PC-3 (cell line): Measurements from ENCODE around the gene EXOC4. TPM values are rescaled to one million over a fixed set of nuclear protein-coding genes. Genes with fewer than 3 reads are reported as not detected.

Experiments used
- ATAC-seq: fragments of 200-7000 bp; cut with Tn5 transposase; 2 replicates; pipeline ENCODE4 v1.9.1; 2020; ENCODE audit warnings: mild to moderate bottlenecking, moderate library complexity
- BruUV-seq: library from RNA; stranded (reverse); fragments of 400-500 nt; replicated peaks from 2 replicates; lab custom pipeline; 2021; lab: Mats Ljungman, UMichigan
- CTCF ChIA-PET: fragments of 300-600 bp; sonication (Branson Sonifier 250); formaldehyde crosslinking; loops from one replicate; lab custom pipeline; 2022; ENCODE audit warnings: antibody characterized with exemption; lab: Charles Lee
- POLR2A ChIA-PET: fragments of 300-600 bp; sonication (Branson Sonifier 250); formaldehyde crosslinking; loops from one replicate; lab custom pipeline; 2022; ENCODE audit warnings: antibody characterized with exemption; ENCODE audit not compliant: unreplicated experiment; lab: Charles Lee
- DNase-seq: peaks from one replicate; pipeline ENCODE4 v3.0.0-alpha.2; 2015
- H2AFZ ChIP-seq: fragments of 300-600 bp; sonication (generic); 2 replicates; pipeline ENCODE4 v1.6.0; 2016; ENCODE audit warnings: antibody characterized with exemption, low read length
- H3F3A ChIP-seq: fragments of 300-600 bp; sonication (generic); one replicate; pipeline ENCODE4 v1.6.0; 2017; ENCODE audit warnings: antibody characterized with exemption, low read length, control low read depth, mild to moderate bottlenecking; ENCODE audit not compliant: unreplicated experiment
- H3K27ac ChIP-seq: fragments of 300-600 bp; sonication (generic); 2 replicates; pipeline ENCODE4 v1.5.1; 2016; ENCODE audit warnings: mild to moderate bottlenecking, low read length
- H3K27me3 ChIP-seq: fragments of 300-600 bp; sonication (generic); 2 replicates; pipeline ENCODE4 v1.6.1; 2016; ENCODE audit warnings: low read length, mixed read lengths
- H3K36me3 ChIP-seq: fragments of 300-600 bp; sonication (generic); 2 replicates; pipeline ENCODE4 v1.6.1; 2016; ENCODE audit warnings: low read depth, mixed run types, low read length, mixed read lengths
- H3K4me1 ChIP-seq: fragments of 300-600 bp; sonication (generic); 2 replicates; pipeline ENCODE4 v1.5.1; 2016; ENCODE audit warnings: low read length; ENCODE audit not compliant: insufficient read depth
- H3K4me2 ChIP-seq: fragments of 300-600 bp; sonication (generic); 2 replicates; pipeline ENCODE4 v1.6.0; 2016; ENCODE audit warnings: low read length
- H3K4me3 ChIP-seq: fragments of 300-600 bp; sonication (generic); 2 replicates; pipeline ENCODE4 v1.5.1; 2016; ENCODE audit warnings: mild to moderate bottlenecking, low read length, mixed read lengths
- H3K79me2 ChIP-seq: fragments of 300-600 bp; sonication (generic); 2 replicates; pipeline ENCODE4 v1.6.1; 2017; ENCODE audit warnings: low read length, mixed read lengths
- H3K9ac ChIP-seq: fragments of 300-600 bp; sonication (generic); 2 replicates; pipeline ENCODE4 v1.6.0; 2016; ENCODE audit warnings: mild to moderate bottlenecking, low read length
- H3K9me2 ChIP-seq: fragments of 300-600 bp; sonication (generic); replicated peaks from 2 replicates; pipeline ENCODE4 v1.6.1; 2016; ENCODE audit warnings: mixed run types, low read length, mixed read lengths
- H3K9me3 ChIP-seq: fragments of 300-600 bp; sonication (generic); 2 replicates; pipeline ENCODE4 v1.6.1; 2016; ENCODE audit warnings: low read length, mixed read lengths
- H4K20me1 ChIP-seq: fragments of 300-600 bp; sonication (generic); 2 replicates; pipeline ENCODE4 v1.6.1; 2016; ENCODE audit warnings: low read length, mixed read lengths
- CTCF ChIP-seq: fragments of 300-600 bp; sonication (generic); conservative IDR thresholded peaks from 2 replicates; pipeline ENCODE4 v1.5.1; 2017; ENCODE audit warnings: antibody characterized with exemption, low read depth, mild to moderate bottlenecking, low read length
- EZH2 ChIP-seq: fragments of 300-600 bp; sonication (generic); IDR thresholded peaks from one replicate; pipeline ENCODE4 v1.6.1; 2017; ENCODE audit warnings: antibody characterized with exemption, mild to moderate bottlenecking, low read length; ENCODE audit not compliant: unreplicated experiment
- EZH2phosphoT487 ChIP-seq: fragments of 300-600 bp; sonication (generic); IDR thresholded peaks from 2 replicates; pipeline ENCODE4 v1.6.1; 2018; ENCODE audit warnings: mild to moderate bottlenecking, antibody characterized with exemption, low read length, borderline replicate concordance
- intact Hi-C: fragments of 100-400 bp; cut with micrococcal nuclease; formaldehyde crosslinking; loops from 2 replicates; pipeline ENCODE4 v1.9.0; 2023
- total RNA-seq: library from RNA; depleted of rRNA; stranded (reverse); fragments of >200 nt; gene quantifications from 2 replicates; pipeline ENCODE4 v1.2.3, GENCODE V29; 2014

Gene EXOC4
- total RNA-seq, 1 experiment from 2014 or later = 43.5 TPM

GRCh38 chr7:133284092-133284491, 31.2 kb downstream of the EXOC4 start:
- Histone ChIP-seq H3K27me3 (no peaks in the 10 kb centered on the region), H3K36me3 (no peaks in the 10 kb centered on the region), H3K9me2 (no peaks in the 10 kb centered on the region), H2AFZ (no peak overlapping the region), H3K4me2 (no peak overlapping the region), H3K9ac (no peak overlapping the region), H3K9me3 (no peaks in the 10 kb centered on the region), H3K27ac (no peak overlapping the region), H3K4me1 (no peaks in the 10 kb centered on the region), H3F3A (no peaks in the 10 kb centered on the region), H3K4me3 (no peak overlapping the region), H4K20me1 (no peaks in the 10 kb centered on the region), H3K79me2 (no peaks in the 10 kb centered on the region)
- ATAC-seq (no peak), DNase-seq (no peak)
- intact Hi-C loops = no loop called here
- POLR2A ChIA-PET = no interaction called here
- CTCF ChIA-PET = no interaction called here
- BruUV-seq = no TSS peak
- TF ChIP-seq EZH2phosphoT487 (no peak), EZH2 (no peak), CTCF (no peak)

GRCh38 chr7:133288970-133289369, 36.1 kb downstream of the EXOC4 start:
- intact Hi-C loops = no loop called here
- TF ChIP-seq CTCF = no peak
- no peak for TF ChIP-seq EZH2
- TF ChIP-seq EZH2phosphoT487 = no peak
- Histone ChIP-seq H3F3A (no peaks in the 10 kb centered on the region), H3K4me1 (no peaks in the 10 kb centered on the region), H3K79me2 (no peaks in the 10 kb centered on the region), H3K4me2 (no peak overlapping the region), H4K20me1 (no peaks in the 10 kb centered on the region), H3K9me2 (no peaks in the 10 kb centered on the region), H2AFZ (no peak overlapping the region), H3K9ac (no peak overlapping the region), H3K4me3 (no peak overlapping the region), H3K27me3 (no peaks in the 10 kb centered on the region), H3K27ac (no peak overlapping the region), H3K36me3 (peaks cover 4% of the 10 kb centered on the region; the same call in 1 of the 2 replicates), H3K9me3 (no peaks in the 10 kb centered on the region)
- ChIA-PET POLR2A (no interaction called here), CTCF (no interaction called here)
- ATAC-seq (no peak), DNase-seq (no peak)
- no TSS peak for BruUV-seq

- H3K4me2 ChIP-seq = no peak overlapping the region
- H3F3A ChIP-seq = no peaks in the 10 kb centered on the region
- ChIA-PET CTCF (no interaction called here), POLR2A (no interaction called here)
- H3K27me3 ChIP-seq = no peaks in the 10 kb centered on the region
- BruUV-seq = no TSS peak
- no peaks in the 10 kb centered on the region for H3K9me2 ChIP-seq
- no peak overlapping the region for H2AFZ ChIP-seq
- TF ChIP-seq EZH2 (no peak), CTCF (no peak), EZH2phosphoT487 (no peak)
- no peak overlapping the region for H3K9ac ChIP-seq
- H3K79me2 ChIP-seq = no peaks in the 10 kb centered on the region
- H4K20me1 ChIP-seq = no peaks in the 10 kb centered on the region
- no peaks in the 10 kb centered on the region for H3K9me3 ChIP-seq
- H3K4me1 ChIP-seq = no peaks in the 10 kb centered on the region
- H3K36me3 ChIP-seq = peaks cover 4% of the 10 kb centered on the region; the same call in 1 of the 2 replicates
- intact Hi-C loops = no loop called here
- DNase-seq = peak; percentile 25
- H3K27ac ChIP-seq = no peak overlapping the region
- peak; percentile 57 for ATAC-seq
- H3K4me3 ChIP-seq = no peak overlapping the region
Measured at GRCh38 chr7:133290041-133290440, 37.2 kb downstream of the EXOC4 start.
